H1 (cell line): ENCODE data around the gene EPHB1.

Experiments used
- EZH2 ChIP-seq: fragments of 200-600 bp; sonication (generic); IDR thresholded peaks from 2 replicates; pipeline ENCODE4 v1.7.1; 2012; ENCODE audit warnings: low read depth, mild to moderate bottlenecking, moderate library complexity, low read length, inconsistent platforms; ENCODE audit not compliant: severe bottlenecking
- USF2 ChIP-seq: IDR thresholded peaks from 2 replicates; pipeline ENCODE4 v1.6.1; 2011; ENCODE audit warnings: low read length, improper control_type of control experiment

DNA sequence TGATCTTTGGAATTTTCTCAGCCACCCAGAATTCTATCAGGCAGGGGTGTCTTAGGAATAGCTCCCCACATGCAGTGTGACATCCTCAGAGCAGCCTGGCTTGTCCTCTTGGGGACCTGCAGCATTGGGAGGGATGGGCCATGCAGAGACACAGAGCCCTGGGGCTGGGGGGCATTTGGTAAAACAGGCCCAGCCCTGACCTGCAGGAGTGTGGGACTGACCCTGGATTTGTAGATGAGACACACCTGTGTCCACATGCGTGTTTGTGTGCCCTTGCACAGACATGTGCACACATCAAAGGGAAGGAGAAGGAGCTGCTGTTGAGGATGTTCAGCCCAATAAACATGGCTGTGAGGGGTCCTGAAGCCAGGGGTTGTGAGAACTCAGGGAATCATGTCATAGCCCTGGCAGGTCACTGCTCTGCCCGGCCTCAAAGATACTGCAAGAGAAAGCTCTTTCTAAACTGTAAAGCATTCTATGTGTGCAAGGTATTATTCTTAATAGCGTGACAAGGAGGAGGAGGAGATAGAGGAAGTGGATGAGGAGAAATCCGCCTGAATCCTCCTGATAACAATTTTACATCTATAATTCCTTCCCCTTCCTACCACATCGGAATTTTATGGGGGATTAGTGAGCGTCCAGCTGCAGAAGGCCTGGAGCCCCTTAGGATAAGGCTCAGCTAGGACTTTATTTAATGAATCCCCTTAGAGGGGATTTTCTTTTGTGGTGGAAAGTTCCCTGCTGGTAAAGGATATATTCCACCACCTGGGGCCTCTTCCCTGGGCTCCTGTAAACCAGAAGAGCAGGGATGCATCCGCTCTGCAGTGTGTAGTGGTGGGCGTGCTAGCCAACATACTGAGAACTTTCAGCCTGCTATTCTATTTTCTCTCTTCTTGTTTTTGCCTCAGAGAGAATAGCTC is 245.5 kb downstream of the EPHB1 start:
- TF ChIP-seq EZH2 (no peak), USF2 (no peak)
